ENCODE data around the gene BRD2.

GRCh38 chr6:32938494-32938893 is 29.9 kb upstream of the BRD2 start:
- TF ChIP-seq CTCF (IDR thresholded peaks at IDR 0.05), result no peak
- TF ChIP-seq POLR2A (IDR thresholded peaks at IDR 0.05), result no peak
